IMR-90 (cell line): ENCODE measurements around the gene TEDDM1. TPM values are rescaled to one million over a fixed set of nuclear protein-coding genes. Genes with fewer than 3 reads are reported as not detected.

Experiments used
- ATAC-seq: fragments of 200-7000 bp; cut with Tn5 transposase; 2 replicates; pipeline ENCODE4 v1.9.1; 2020; ENCODE audit warnings: low read depth, mild to moderate bottlenecking, moderate library complexity
- BruUV-seq: library from RNA; stranded (reverse); fragments of 400-500 nt; replicated peaks from 2 replicates; lab custom pipeline; 2021; lab: Mats Ljungman, UMichigan
- CTCF ChIA-PET: fragments of 300-600 bp; formaldehyde crosslinking; extraction: SDS; loops from one replicate; lab custom pipeline; 2021; ENCODE audit warnings: antibody characterized with exemption; lab: Yijun Ruan, JAX
- POLR2A ChIA-PET: fragments of 300-600 bp; sonication (Branson Sonifier 250); formaldehyde crosslinking; loops from one replicate; lab custom pipeline; 2022; ENCODE audit warnings: antibody characterized with exemption; ENCODE audit not compliant: unreplicated experiment; lab: Charles Lee
- DNase-seq: peaks from one replicate; pipeline ENCODE4 v3.0.0; 2013
- H2AFZ ChIP-seq: replicated peaks from 2 replicates; pipeline ENCODE3; 2013; ENCODE audit warnings: low read length, mild to moderate bottlenecking; ENCODE audit not compliant: poor library complexity
- H2AK5ac ChIP-seq: 2 replicates; pipeline ENCODE4 v1.6.1; 2013; ENCODE audit warnings: low read depth, low read length, inconsistent platforms
- H2AK9ac ChIP-seq: replicated peaks from 2 replicates; pipeline ENCODE3; 2013; ENCODE audit warnings: mild to moderate bottlenecking, low read depth, low read length, moderate library complexity; ENCODE audit not compliant: poor library complexity
- H2BK120ac ChIP-seq: 2 replicates; pipeline ENCODE4 v1.6.1; 2013; ENCODE audit warnings: low read depth, low read length, inconsistent platforms
- H2BK15ac ChIP-seq: 3 replicates; pipeline ENCODE4 v1.6.1; 2013; ENCODE audit warnings: low read depth, low read length, inconsistent platforms
- H2BK20ac ChIP-seq: 2 replicates; pipeline ENCODE4 v1.6.1; 2013; ENCODE audit warnings: low read depth, mild to moderate bottlenecking, inconsistent platforms, low read length, moderate library complexity
- H2BK5ac ChIP-seq: 2 replicates; pipeline ENCODE4 v1.6.1; 2013; ENCODE audit warnings: mild to moderate bottlenecking, low read depth, low read length, inconsistent platforms; ENCODE audit not compliant: poor library complexity, severe bottlenecking
- H3K14ac ChIP-seq: replicated peaks from 2 replicates; pipeline ENCODE4 v1.6.1; 2013; ENCODE audit warnings: low read depth, low read length, inconsistent platforms
- H3K18ac ChIP-seq: 2 replicates; pipeline ENCODE4 v1.6.1; 2013; ENCODE audit warnings: low read depth, low read length, control low read depth
- H3K23ac ChIP-seq: 2 replicates; pipeline ENCODE4 v1.6.1; 2013; ENCODE audit warnings: low read depth, low read length, inconsistent platforms
- H3K27ac ChIP-seq: 2 replicates; pipeline ENCODE4 v1.5.1; 2013; ENCODE audit warnings: mild to moderate bottlenecking, control low read depth, low read length; ENCODE audit not compliant: insufficient read depth
- H3K27me3 ChIP-seq: 2 replicates; pipeline ENCODE4 v1.6.1; 2013; ENCODE audit warnings: low read length; ENCODE audit not compliant: control insufficient read depth, insufficient read depth
- H3K36me3 ChIP-seq: 2 replicates; pipeline ENCODE4 v1.6.1; 2013; ENCODE audit warnings: low read length, mixed read lengths; ENCODE audit not compliant: control insufficient read depth, insufficient read depth
- H3K4ac ChIP-seq: 2 replicates; pipeline ENCODE4 v1.6.1; 2013; ENCODE audit warnings: low read depth, low read length, inconsistent platforms
- H3K4me1 ChIP-seq: 2 replicates; pipeline ENCODE4 v1.6.1; 2013; ENCODE audit warnings: low read length, mixed read lengths; ENCODE audit not compliant: control insufficient read depth, insufficient read depth
- H3K4me2 ChIP-seq: 2 replicates; pipeline ENCODE4 v1.6.1; 2013; ENCODE audit warnings: low read depth, mild to moderate bottlenecking, control low read depth, low read length, moderate library complexity
- H3K4me3 ChIP-seq: 2 replicates; pipeline ENCODE4 v1.5.1; 2013; ENCODE audit warnings: low read depth, mild to moderate bottlenecking, control low read depth, low read length, moderate library complexity; ENCODE audit not compliant: insufficient read depth
- H3K56ac ChIP-seq: 2 replicates; pipeline ENCODE4 v1.6.1; 2013; ENCODE audit warnings: low read length, inconsistent platforms; ENCODE audit not compliant: insufficient read depth; ENCODE audit errors: extremely low read depth
- H3K79me1 ChIP-seq, 2 experiments: 2 replicates each; pipeline ENCODE4 v1.6.1; 2013; ENCODE audit warnings: low read length in 2 of 2, inconsistent platforms in 1 of 2, low read depth in 1 of 2
- H3K9ac ChIP-seq: 2 replicates; pipeline ENCODE4 v1.6.1; 2013; ENCODE audit warnings: low read depth, low read length, control low read depth
- H3K9me1 ChIP-seq: 2 replicates; pipeline ENCODE4 v1.6.1; 2013; ENCODE audit warnings: low read length, inconsistent platforms; ENCODE audit not compliant: insufficient read depth
- H3K9me3 ChIP-seq: 2 replicates; pipeline ENCODE4 v1.6.1; 2013; ENCODE audit warnings: low read length; ENCODE audit not compliant: control insufficient read depth, insufficient read depth
- H4K20me1 ChIP-seq: 2 replicates; pipeline ENCODE4 v1.6.1; 2013; ENCODE audit warnings: low read length, inconsistent platforms; ENCODE audit not compliant: insufficient read depth
- H4K5ac ChIP-seq: 2 replicates; pipeline ENCODE4 v1.6.1; 2013; ENCODE audit warnings: mild to moderate bottlenecking, low read depth, low read length, control low read depth
- H4K8ac ChIP-seq, 2 experiments: 2 replicates each; pipeline ENCODE4 v1.6.1; 2013; ENCODE audit warnings: low read depth in 2 of 2, low read length in 2 of 2, control low read depth in 1 of 2, inconsistent platforms in 1 of 2
- H4K91ac ChIP-seq: 2 replicates; pipeline ENCODE4 v1.6.1; 2013; ENCODE audit warnings: low read depth, low read length, inconsistent platforms; ENCODE audit not compliant: insufficient read depth
- BHLHE40 ChIP-seq: fragments of 150-350 bp; IDR thresholded peaks from 2 replicates; pipeline ENCODE4 v1.6.1; 2016; ENCODE audit warnings: mild to moderate bottlenecking, low read depth, low read length
- CEBPB ChIP-seq: IDR thresholded peaks from 2 replicates; pipeline ENCODE4 v1.6.1; 2012; ENCODE audit warnings: low read depth, low read length, improper control_type of control experiment
- ELK1 ChIP-seq: fragments of 150-350 bp; IDR thresholded peaks from 2 replicates; pipeline ENCODE4 v1.6.1; 2016; ENCODE audit warnings: low read depth, mild to moderate bottlenecking, low read length, moderate library complexity, borderline replicate concordance
- FOS ChIP-seq: fragments of 150-350 bp; IDR thresholded peaks from 2 replicates; pipeline ENCODE4 v1.6.1; 2016; ENCODE audit warnings: low read depth, low read length
- MXI1 ChIP-seq: IDR thresholded peaks from 2 replicates; pipeline ENCODE4 v1.6.1; 2012; ENCODE audit warnings: low read depth, mild to moderate bottlenecking, low read length, moderate library complexity, borderline replicate concordance
- NFE2L2 ChIP-seq: fragments of 150-350 bp; IDR thresholded peaks from 2 replicates; pipeline ENCODE4 v1.6.1; 2016; ENCODE audit warnings: low read depth, mild to moderate bottlenecking, low read length
- POLR2A ChIP-seq: IDR thresholded peaks from 2 replicates; pipeline ENCODE4 v1.6.1; 2012; ENCODE audit warnings: mild to moderate bottlenecking, low read depth, low read length
- RAD21 ChIP-seq: IDR thresholded peaks from 2 replicates; pipeline ENCODE4 v1.6.1; 2012; ENCODE audit warnings: low read length, improper control_type of control experiment
- RFX5 ChIP-seq: IDR thresholded peaks from 2 replicates; pipeline ENCODE4 v1.8.0; 2012; ENCODE audit warnings: low read depth, mild to moderate bottlenecking, low read length, moderate library complexity
- USF2 ChIP-seq: fragments of 150-350 bp; IDR thresholded peaks from 2 replicates; pipeline ENCODE4 v1.6.1; 2017; ENCODE audit warnings: mild to moderate bottlenecking, antibody characterized with exemption, low read length, low read depth
- WGBS, 2 experiments: methylation state at CpG; one replicate each; pipeline versions ENCODE4 v1.1.5 to v1.1.7; 2013; ENCODE audit warnings: missing lambda C conversion rate in 2 of 2; ENCODE audit not compliant: insufficient read length in 1 of 2; ENCODE audit errors: extremely low coverage in 2 of 2; 5-methylcytosine and 5-hydroxymethylcytosine counted together
- dilution Hi-C: fragments of 300-500 bp; cut with HindIII; formaldehyde crosslinking; loops from one replicate; pipeline ENCODE4 v1.14.3; 2018; ENCODE audit warnings: low sequenced_read_pairs; ENCODE audit not compliant: unreplicated experiment
- in situ Hi-C: fragments of 300-500 bp; cut with MboI; formaldehyde crosslinking; loops from 3 replicates; pipeline ENCODE4 v1.14.3; 2019; ENCODE audit warnings: low sequenced_read_pairs, inconsistent platforms, mixed read lengths
- intact Hi-C: fragments of 100-400 bp; cut with micrococcal nuclease; formaldehyde crosslinking; loops from 2 replicates; pipeline ENCODE4 v1.10.0; 2022
- polyA plus RNA-seq, 3 experiments: library from polyadenylated mRNA; depleted of rRNA; stranded (reverse); fragments of >200 nt; gene quantifications; 2 replicates each; pipeline ENCODE4 v1.2.3, GENCODE V29; 2012; ENCODE audit warnings: low replicate concordance in 1 of 3
- total RNA-seq: library from RNA; depleted of rRNA; stranded (reverse); fragments of >200 nt; gene quantifications from 2 replicates; pipeline ENCODE4 v1.2.3, GENCODE V29; 2012

TEDDM1 gene
- total and polyA plus RNA-seq, 2 of the 4 experiments (the other 2 are of a cell fraction), result not detected

- Histone ChIP-seq H3K4ac (no peak overlapping the region), H2BK20ac (no peak overlapping the region)
Measured at GRCh38 chr1:182433580-182433979, 33.1 kb upstream of the TEDDM1 start.

More at GRCh38 chr1:182433580-182433979, 33.1 kb upstream of the TEDDM1 start:
- H4K91ac ChIP-seq, result no peak overlapping the region
- H3K23ac ChIP-seq, result no peak overlapping the region
- ATAC-seq (no peak), DNase-seq (no peak)
- H3K4me3 ChIP-seq, result no peak overlapping the region
- intact Hi-C loops (no loop called here), dilution Hi-C loops (no loop called here), in situ Hi-C loops (no loop called here)
- POLR2A ChIA-PET, result no interaction called here
- H2AK9ac ChIP-seq, result no peak overlapping the region
- H3K9ac ChIP-seq, result no peak overlapping the region
- no peaks in the 10 kb centered on the region for H3K79me1 ChIP-seq
- H3K18ac ChIP-seq, result no peak overlapping the region
- H3K4me2 ChIP-seq, result no peak overlapping the region
- no peaks in the 10 kb centered on the region for H4K20me1 ChIP-seq
- H3K9me1 ChIP-seq, result no peaks in the 10 kb centered on the region
- no peaks in the 10 kb centered on the region for H3K27me3 ChIP-seq
- no peak overlapping the region for H2AK5ac ChIP-seq
- H2BK5ac ChIP-seq, result no peak overlapping the region
- H2BK120ac ChIP-seq, result no peak overlapping the region
- H4K8ac ChIP-seq, result no peak overlapping the region
- BruUV-seq, result no TSS peak
- H3K14ac ChIP-seq, result no peak overlapping the region
- no peaks in the 10 kb centered on the region for H3K9me3 ChIP-seq
- H3K27ac ChIP-seq, result no peak overlapping the region
- no peaks in the 10 kb centered on the region for H3K4me1 ChIP-seq
- CTCF ChIA-PET, result no interaction called here
- no peak overlapping the region for H2AFZ ChIP-seq
- no CpG with 5 or more reads among the region's 1 CpG for WGBS, 2 experiments
- no peaks in the 10 kb centered on the region for H3K36me3 ChIP-seq
- no peak overlapping the region for H2BK15ac ChIP-seq
- H3K56ac ChIP-seq, result no peak overlapping the region
- H4K5ac ChIP-seq, result no peak overlapping the region
- TF ChIP-seq ELK1 (no peak), POLR2A (no peak), BHLHE40 (no peak), NFE2L2 (no peak), FOS (no peak), CEBPB (no peak), USF2 (no peak), RAD21 (no peak), RFX5 (no peak), MXI1 (no peak)
